IMR-90 (cell line): ENCODE data around the gene NFKB1. TPM values are rescaled to one million over a fixed set of nuclear protein-coding genes. Genes with fewer than 3 reads are reported as not detected.

Source experiments
- ATAC-seq: fragments of 200-7000 bp; cut with Tn5 transposase; 2 replicates; pipeline ENCODE4 v1.9.1; 2020; ENCODE audit warnings: low read depth, mild to moderate bottlenecking, moderate library complexity
- BruUV-seq: library from RNA; stranded (reverse); fragments of 400-500 nt; replicated peaks from 2 replicates; lab custom pipeline; 2021; lab: Mats Ljungman, UMichigan
- CTCF ChIA-PET: fragments of 300-600 bp; formaldehyde crosslinking; extraction: SDS; loops from one replicate; lab custom pipeline; 2021; ENCODE audit warnings: antibody characterized with exemption; lab: Yijun Ruan, JAX
- POLR2A ChIA-PET: fragments of 300-600 bp; sonication (Branson Sonifier 250); formaldehyde crosslinking; loops from one replicate; lab custom pipeline; 2022; ENCODE audit warnings: antibody characterized with exemption; ENCODE audit not compliant: unreplicated experiment; lab: Charles Lee
- DNase-seq: peaks from one replicate; pipeline ENCODE4 v3.0.0; 2013
- H2AFZ ChIP-seq: replicated peaks from 2 replicates; pipeline ENCODE3; 2013; ENCODE audit warnings: low read length, mild to moderate bottlenecking; ENCODE audit not compliant: poor library complexity
- H2AK5ac ChIP-seq: 2 replicates; pipeline ENCODE4 v1.6.1; 2013; ENCODE audit warnings: low read depth, low read length, inconsistent platforms
- H2AK9ac ChIP-seq: replicated peaks from 2 replicates; pipeline ENCODE3; 2013; ENCODE audit warnings: mild to moderate bottlenecking, low read depth, low read length, moderate library complexity; ENCODE audit not compliant: poor library complexity
- H2BK120ac ChIP-seq: 2 replicates; pipeline ENCODE4 v1.6.1; 2013; ENCODE audit warnings: low read depth, low read length, inconsistent platforms
- H2BK15ac ChIP-seq: 3 replicates; pipeline ENCODE4 v1.6.1; 2013; ENCODE audit warnings: low read depth, low read length, inconsistent platforms
- H2BK20ac ChIP-seq: 2 replicates; pipeline ENCODE4 v1.6.1; 2013; ENCODE audit warnings: low read depth, mild to moderate bottlenecking, inconsistent platforms, low read length, moderate library complexity
- H2BK5ac ChIP-seq: 2 replicates; pipeline ENCODE4 v1.6.1; 2013; ENCODE audit warnings: mild to moderate bottlenecking, low read depth, low read length, inconsistent platforms; ENCODE audit not compliant: poor library complexity, severe bottlenecking
- H3K14ac ChIP-seq: replicated peaks from 2 replicates; pipeline ENCODE4 v1.6.1; 2013; ENCODE audit warnings: low read depth, low read length, inconsistent platforms
- H3K18ac ChIP-seq: 2 replicates; pipeline ENCODE4 v1.6.1; 2013; ENCODE audit warnings: low read depth, low read length, control low read depth
- H3K23ac ChIP-seq: 2 replicates; pipeline ENCODE4 v1.6.1; 2013; ENCODE audit warnings: low read depth, low read length, inconsistent platforms
- H3K27ac ChIP-seq: 2 replicates; pipeline ENCODE4 v1.5.1; 2013; ENCODE audit warnings: mild to moderate bottlenecking, control low read depth, low read length; ENCODE audit not compliant: insufficient read depth
- H3K27me3 ChIP-seq: 2 replicates; pipeline ENCODE4 v1.6.1; 2013; ENCODE audit warnings: low read length; ENCODE audit not compliant: control insufficient read depth, insufficient read depth
- H3K36me3 ChIP-seq: 2 replicates; pipeline ENCODE4 v1.6.1; 2013; ENCODE audit warnings: low read length, mixed read lengths; ENCODE audit not compliant: control insufficient read depth, insufficient read depth
- H3K4ac ChIP-seq: 2 replicates; pipeline ENCODE4 v1.6.1; 2013; ENCODE audit warnings: low read depth, low read length, inconsistent platforms
- H3K4me1 ChIP-seq: 2 replicates; pipeline ENCODE4 v1.6.1; 2013; ENCODE audit warnings: low read length, mixed read lengths; ENCODE audit not compliant: control insufficient read depth, insufficient read depth
- H3K4me2 ChIP-seq: 2 replicates; pipeline ENCODE4 v1.6.1; 2013; ENCODE audit warnings: low read depth, mild to moderate bottlenecking, control low read depth, low read length, moderate library complexity
- H3K4me3 ChIP-seq: 2 replicates; pipeline ENCODE4 v1.5.1; 2013; ENCODE audit warnings: low read depth, mild to moderate bottlenecking, control low read depth, low read length, moderate library complexity; ENCODE audit not compliant: insufficient read depth
- H3K56ac ChIP-seq: 2 replicates; pipeline ENCODE4 v1.6.1; 2013; ENCODE audit warnings: low read length, inconsistent platforms; ENCODE audit not compliant: insufficient read depth; ENCODE audit errors: extremely low read depth
- H3K79me1 ChIP-seq, 2 experiments: 2 replicates each; pipeline ENCODE4 v1.6.1; 2013; ENCODE audit warnings: low read length in 2 of 2, inconsistent platforms in 1 of 2, low read depth in 1 of 2
- H3K9ac ChIP-seq: 2 replicates; pipeline ENCODE4 v1.6.1; 2013; ENCODE audit warnings: low read depth, low read length, control low read depth
- H3K9me1 ChIP-seq: 2 replicates; pipeline ENCODE4 v1.6.1; 2013; ENCODE audit warnings: low read length, inconsistent platforms; ENCODE audit not compliant: insufficient read depth
- H3K9me3 ChIP-seq: 2 replicates; pipeline ENCODE4 v1.6.1; 2013; ENCODE audit warnings: low read length; ENCODE audit not compliant: control insufficient read depth, insufficient read depth
- H4K20me1 ChIP-seq: 2 replicates; pipeline ENCODE4 v1.6.1; 2013; ENCODE audit warnings: low read length, inconsistent platforms; ENCODE audit not compliant: insufficient read depth
- H4K5ac ChIP-seq: 2 replicates; pipeline ENCODE4 v1.6.1; 2013; ENCODE audit warnings: mild to moderate bottlenecking, low read depth, low read length, control low read depth
- H4K8ac ChIP-seq, 2 experiments: 2 replicates each; pipeline ENCODE4 v1.6.1; 2013; ENCODE audit warnings: low read depth in 2 of 2, low read length in 2 of 2, control low read depth in 1 of 2, inconsistent platforms in 1 of 2
- H4K91ac ChIP-seq: 2 replicates; pipeline ENCODE4 v1.6.1; 2013; ENCODE audit warnings: low read depth, low read length, inconsistent platforms; ENCODE audit not compliant: insufficient read depth
- CEBPB ChIP-seq: IDR thresholded peaks from 2 replicates; pipeline ENCODE4 v1.6.1; 2012; ENCODE audit warnings: low read depth, low read length, improper control_type of control experiment
- CHD1 ChIP-seq: IDR thresholded peaks from 2 replicates; pipeline ENCODE4 v1.6.1; 2012; ENCODE audit warnings: low read depth, low read length, improper control_type of control experiment
- ELK1 ChIP-seq: fragments of 150-350 bp; IDR thresholded peaks from 2 replicates; pipeline ENCODE4 v1.6.1; 2016; ENCODE audit warnings: low read depth, mild to moderate bottlenecking, low read length, moderate library complexity, borderline replicate concordance
- RCOR1 ChIP-seq: IDR thresholded peaks from 2 replicates; pipeline ENCODE4 v1.6.1; 2012; ENCODE audit warnings: mild to moderate bottlenecking, low read length, improper control_type of control experiment; ENCODE audit not compliant: insufficient replicate concordance
- RFX5 ChIP-seq: IDR thresholded peaks from 2 replicates; pipeline ENCODE4 v1.8.0; 2012; ENCODE audit warnings: low read depth, mild to moderate bottlenecking, low read length, moderate library complexity
- WGBS, 2 experiments: methylation state at CpG; one replicate each; pipeline versions ENCODE4 v1.1.5 to v1.1.7; 2013; ENCODE audit warnings: missing lambda C conversion rate in 2 of 2; ENCODE audit not compliant: insufficient read length in 1 of 2; ENCODE audit errors: extremely low coverage in 2 of 2; 5-methylcytosine and 5-hydroxymethylcytosine counted together
- dilution Hi-C: fragments of 300-500 bp; cut with HindIII; formaldehyde crosslinking; loops from one replicate; pipeline ENCODE4 v1.14.3; 2018; ENCODE audit warnings: low sequenced_read_pairs; ENCODE audit not compliant: unreplicated experiment
- in situ Hi-C: fragments of 300-500 bp; cut with MboI; formaldehyde crosslinking; loops from 3 replicates; pipeline ENCODE4 v1.14.3; 2019; ENCODE audit warnings: low sequenced_read_pairs, inconsistent platforms, mixed read lengths
- intact Hi-C: fragments of 100-400 bp; cut with micrococcal nuclease; formaldehyde crosslinking; loops from 2 replicates; pipeline ENCODE4 v1.10.0; 2022
- polyA plus RNA-seq, 3 experiments: library from polyadenylated mRNA; depleted of rRNA; stranded (reverse); fragments of >200 nt; gene quantifications; 2 replicates each; pipeline ENCODE4 v1.2.3, GENCODE V29; 2012; ENCODE audit warnings: low replicate concordance in 1 of 3
- total RNA-seq: library from RNA; depleted of rRNA; stranded (reverse); fragments of >200 nt; gene quantifications from 2 replicates; pipeline ENCODE4 v1.2.3, GENCODE V29; 2012

The NFKB1 gene
- total and polyA plus RNA-seq, 2 of the 4 experiments (the other 2 are of a cell fraction), result 19.8 to 24.6 TPM

GRCh38 chr4:102541697-102542096, 40.5 kb downstream of the NFKB1 start:
- Histone ChIP-seq H3K36me3 (peaks cover 10% of the 10 kb centered on the region), H2AK9ac (no peak overlapping the region), H3K4me1 (peaks cover 2% of the 10 kb centered on the region), H3K9me3 (no peaks in the 10 kb centered on the region), H3K4me2 (no peak overlapping the region), H2AFZ (no peak overlapping the region), H3K56ac (no peak overlapping the region), H3K79me1 (peaks cover 10 to 11% of the 10 kb centered on the region in 2 experiments; a peak in 3 of 4 replicates), H4K20me1 (no peaks in the 10 kb centered on the region; the same call in 1 of the 2 replicates), H3K23ac (no peak overlapping the region), H2BK5ac (no peak overlapping the region), H3K27me3 (no peaks in the 10 kb centered on the region), H2BK20ac (no peak overlapping the region), H3K27ac (no peak overlapping the region), H4K8ac (no peak overlapping the region), H3K14ac (no peak overlapping the region), H3K9me1 (peaks cover 3% of the 10 kb centered on the region; the same call in 1 of the 2 replicates), H3K9ac (no peak overlapping the region), H4K91ac (no peak overlapping the region), H2BK15ac (no peak overlapping the region), H2AK5ac (no peak overlapping the region), H3K4me3 (no peak overlapping the region), H2BK120ac (no peak overlapping the region), H3K18ac (no peak overlapping the region), H4K5ac (no peak overlapping the region), H3K4ac (no peak overlapping the region)
- intact Hi-C loops, result no loop called here
- dilution Hi-C loops, result no loop called here
- TF ChIP-seq RFX5 (no peak), CEBPB (no peak), RCOR1 (no peak), CHD1 (no peak), ELK1 (no peak)
- ChIA-PET CTCF (interaction anchor here (1.7 kb wide), 1 partner anchor 14 kb away, joined by 4 read pairs; no protein-coding TSS in a partner anchor), POLR2A (no interaction called here)
- in situ Hi-C loops, result no loop called here
- no peak for ATAC-seq
- BruUV-seq, result no TSS peak
- no CpG with 5 or more reads among the region's 4 CpGs for WGBS, 2 experiments
- no peak for DNase-seq
